ENCODE data around the gene THRB.

The THRB gene

GRCh38 chr3:24512564-24513197 lies 18.0 kb upstream of the THRB start:
- no peak for DNase-seq

GRCh38 chr3:24510030-24510648 lies 15.5 kb upstream of the THRB start:
- DNase-seq, result no peak

- no peak for DNase-seq
Measured at GRCh38 chr3:24508423-24508839, 13.8 kb upstream of the THRB start.

- no peak for DNase-seq
Measured at GRCh38 chr3:24507776-24508422, 13.2 kb upstream of the THRB start.

- no peak for DNase-seq
Measured at GRCh38 chr3:24506966-24507775, 12.5 kb upstream of the THRB start.

GRCh38 chr3:24505691-24506550 lies 11.3 kb upstream of the THRB start:
- DNase-seq, result no peak

- no peak for DNase-seq
Measured at GRCh38 chr3:24504772-24505171, 10.1 kb upstream of the THRB start.

GRCh38 chr3:24503616-24504113 lies 9.0 kb upstream of the THRB start:
- no peak for DNase-seq

- DNase-seq, result no peak
Measured at GRCh38 chr3:24502690-24503089, 8.0 kb upstream of the THRB start.

- DNase-seq, result no peak
Measured at GRCh38 chr3:24500806-24501205, 6.2 kb upstream of the THRB start.

- DNase-seq, result no peak
Measured at GRCh38 chr3:24499991-24500390, 5.3 kb upstream of the THRB start.

GRCh38 chr3:24498796-24499195 lies 4.1 kb upstream of the THRB start:
- no peak for DNase-seq

GRCh38 chr3:24498391-24498790 lies 3.7 kb upstream of the THRB start:
- no peak for DNase-seq

GRCh38 chr3:24497942-24498341 lies 3.3 kb upstream of the THRB start:
- DNase-seq, result no peak

GRCh38 chr3:24496529-24497482 lies 2.2 kb upstream of the THRB start:
- no peak for DNase-seq

GRCh38 chr3:24495326-24495994 lies 810 bp upstream of the THRB start:
- DNase-seq, result no peak

- no peak for DNase-seq
Measured at GRCh38 chr3:24493746-24494617, 668 bp downstream of the THRB start.

GRCh38 chr3:24492971-24493551 lies 1.6 kb downstream of the THRB start:
- DNase-seq, result no peak

GRCh38 chr3:24490151-24490550 lies 4.5 kb downstream of the THRB start:
- no peak for DNase-seq

Measured in effector CD8-positive, alpha-beta T cell (primary cell).